SK-N-SH treated with all-trans-retinoic acid at 6 μM for 48 hours (cell line): ENCODE measurements around the gene R3HDM4.

Experiments
- BACH2 ChIP-seq: fragments of 250-450 bp; sonication (Bioruptor Pico); IDR thresholded peaks from 2 replicates; pipeline ENCODE4 v1.9.0; 2021; ENCODE audit warnings: mild to moderate bottlenecking, borderline replicate concordance
- CREB5 ChIP-seq: fragments of 250-450 bp; sonication (Bioruptor Pico); IDR thresholded peaks from 2 replicates; pipeline ENCODE4 v1.5.1; 2020; ENCODE audit warnings: low read depth, mild to moderate bottlenecking, moderate library complexity
- CSDC2 ChIP-seq: fragments of 250-450 bp; sonication (Bioruptor Pico); IDR thresholded peaks from 2 replicates; pipeline ENCODE4 v1.5.0; 2020; ENCODE audit warnings: mild to moderate bottlenecking, moderate library complexity
- ISL1 ChIP-seq: fragments of 250-450 bp; sonication (Bioruptor Pico); IDR thresholded peaks from 2 replicates; pipeline ENCODE4 v2.1.2; 2022; ENCODE audit warnings: mild to moderate bottlenecking, moderate library complexity
- PATZ1 ChIP-seq: fragments of 250-450 bp; sonication (Bioruptor Pico); IDR thresholded peaks from 2 replicates; pipeline ENCODE4 v1.8.0; 2020; ENCODE audit warnings: mild to moderate bottlenecking, moderate library complexity, borderline replicate concordance
- POU6F1 ChIP-seq: fragments of 250-450 bp; sonication (Bioruptor Pico); IDR thresholded peaks from 2 replicates; pipeline ENCODE4 v1.8.0; 2021; ENCODE audit warnings: low read depth, mild to moderate bottlenecking, moderate library complexity, borderline replicate concordance
- RARB ChIP-seq: fragments of 250-450 bp; sonication (Bioruptor Pico); IDR thresholded peaks from 2 replicates; pipeline ENCODE4 v1.8.0; 2021; ENCODE audit warnings: mild to moderate bottlenecking, moderate library complexity
- SNAI2 ChIP-seq: fragments of 250-450 bp; sonication (Bioruptor Pico); IDR thresholded peaks from 2 replicates; pipeline ENCODE4 v1.5.0; 2020; ENCODE audit warnings: mild to moderate bottlenecking, moderate library complexity
- TCF4 ChIP-seq: fragments of 250-450 bp; sonication (Bioruptor Pico); IDR thresholded peaks from 2 replicates; pipeline ENCODE4 v1.8.0; 2021; ENCODE audit warnings: mild to moderate bottlenecking, moderate library complexity, borderline replicate concordance
- TSHZ2 ChIP-seq: fragments of 250-450 bp; sonication (Bioruptor Pico); IDR thresholded peaks from 2 replicates; pipeline ENCODE4 v1.5.0; 2020; ENCODE audit warnings: mild to moderate bottlenecking, moderate library complexity
- ZFP3 ChIP-seq: fragments of 250-450 bp; sonication (Bioruptor Pico); IDR thresholded peaks from 2 replicates; pipeline ENCODE4 v1.5.0; 2020; ENCODE audit warnings: mild to moderate bottlenecking, moderate library complexity
- ZFP30 ChIP-seq: fragments of 450-650 bp; formaldehyde crosslinking; IDR thresholded peaks from 2 replicates; pipeline ENCODE4 v1.5.0; 2022; ENCODE audit warnings: mild to moderate bottlenecking, moderate library complexity
- ZNF70 ChIP-seq: fragments of 450-650 bp; formaldehyde crosslinking; IDR thresholded peaks from 2 replicates; pipeline ENCODE4 v1.5.0; 2020; ENCODE audit warnings: mild to moderate bottlenecking, moderate library complexity

GRCh38 chr19:956766-957440 lies 43.9 kb upstream of the R3HDM4 start:
- TF ChIP-seq PATZ1 (CRISPR knock-in tag) (no peak), CSDC2 (CRISPR knock-in tag) (no peak), RARB (CRISPR knock-in tag) (no peak), TCF4 (CRISPR knock-in tag) (no peak), ZNF70 (CRISPR knock-in tag) (no peak), ZFP30 (CRISPR knock-in tag) (no peak), ISL1 (CRISPR knock-in tag) (no peak), CREB5 (no peak), BACH2 (CRISPR knock-in tag) (no peak), SNAI2 (no peak), TSHZ2 (CRISPR knock-in tag) (no peak), ZFP3 (no peak), POU6F1 (CRISPR knock-in tag) (no peak)
